Stimulated activated CD8-positive, alpha-beta memory T cell treated with anti-CD3 and anti-CD28 coated beads, Interleukin-7, amount 100 ng/mL, for 24 hours (primary cell): Measurements from ENCODE around the gene CFAP126.
"Not testable (repeated sequence)": the region's sequence is repeated elsewhere in the genome, so short reads cannot be mapped to it uniquely, and the experiment has no call there.

ENCODE experiments used
- DNase-seq: peaks from one replicate; pipeline ENCODE4 v3.0.0-alpha.2; 2020; ENCODE audit warnings: low read depth

The CFAP126 gene

DNA sequence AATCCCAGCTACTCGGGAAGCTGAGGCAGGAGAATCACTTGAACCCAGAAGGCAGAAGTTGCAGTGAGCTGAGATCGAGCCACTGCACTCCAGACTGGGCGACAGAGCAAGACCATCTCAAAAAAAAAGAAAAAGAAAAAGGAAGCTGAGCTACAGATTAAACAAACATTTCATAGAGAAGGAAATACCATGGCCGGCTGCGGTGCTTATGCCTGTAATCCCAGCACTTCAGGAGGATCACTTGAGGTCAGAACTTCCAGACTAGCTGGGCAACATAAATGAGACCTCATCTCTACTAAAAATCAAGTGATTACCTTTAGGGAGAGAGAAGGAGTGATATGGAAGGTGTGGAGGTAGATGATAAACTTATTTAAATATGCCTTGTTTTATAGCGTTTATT, 14.0 kb upstream of the CFAP126 start:
- no peak for DNase-seq

DNA sequence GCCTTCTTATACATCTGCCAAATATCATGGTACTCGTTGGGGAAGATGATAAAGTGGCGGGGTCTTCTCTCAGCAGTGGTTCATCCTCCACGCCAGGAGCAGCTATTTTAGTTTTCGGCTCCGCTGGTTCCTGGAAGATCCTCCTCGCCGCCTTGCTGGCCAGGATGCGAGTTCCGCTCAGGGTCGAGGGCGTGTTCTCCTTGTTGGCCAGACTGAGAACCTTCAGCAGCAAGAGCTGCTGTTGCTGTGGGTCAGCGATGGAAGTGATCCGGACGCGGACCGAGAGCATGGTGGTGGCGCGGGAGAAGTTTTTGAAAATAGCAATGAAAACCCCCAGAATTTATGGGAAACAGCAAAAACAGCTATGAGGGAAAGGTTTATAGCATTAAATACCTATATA, 11.4 kb upstream of the CFAP126 start:
- no peak for DNase-seq

DNA sequence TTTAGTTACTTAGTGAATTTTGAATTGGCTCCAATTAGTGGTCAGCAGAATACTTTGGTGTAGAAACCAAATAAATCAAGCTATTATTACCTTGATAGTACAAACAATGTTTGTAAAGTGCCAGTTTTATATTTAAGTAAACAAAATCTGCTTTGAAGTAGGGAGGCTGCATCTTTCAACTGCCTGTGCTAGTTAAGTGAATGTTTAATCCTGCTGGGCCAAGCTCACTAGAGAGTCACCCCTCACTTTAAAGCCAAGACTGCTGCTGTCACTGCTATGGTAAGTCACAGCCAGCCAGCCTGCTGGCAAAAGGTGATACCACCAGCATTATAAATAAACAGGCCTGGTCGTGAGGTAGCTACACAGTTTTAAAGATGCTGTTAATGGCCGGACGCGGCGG, 10.3 kb upstream of the CFAP126 start:
- no peak for DNase-seq

DNA sequence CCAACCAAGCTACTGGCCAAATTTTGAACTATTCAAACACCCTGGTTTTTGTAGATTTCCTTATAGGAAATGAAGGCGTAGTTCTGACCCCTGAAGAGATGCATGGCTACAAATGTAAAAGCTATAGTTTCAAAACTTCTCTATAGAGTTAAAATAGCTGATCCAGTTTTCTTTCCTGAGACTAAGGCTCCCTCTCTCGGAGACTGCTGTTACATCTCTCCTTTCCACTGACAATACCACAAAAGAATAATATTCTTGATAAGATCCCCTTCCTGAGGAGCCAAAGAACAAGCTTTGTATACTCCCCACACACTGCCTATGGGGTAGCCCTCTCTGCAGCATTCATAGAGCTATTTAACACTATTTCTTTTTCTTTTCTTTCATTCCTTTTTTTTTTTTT, 6.7 kb upstream of the CFAP126 start:
- DNase-seq, result no peak

DNA sequence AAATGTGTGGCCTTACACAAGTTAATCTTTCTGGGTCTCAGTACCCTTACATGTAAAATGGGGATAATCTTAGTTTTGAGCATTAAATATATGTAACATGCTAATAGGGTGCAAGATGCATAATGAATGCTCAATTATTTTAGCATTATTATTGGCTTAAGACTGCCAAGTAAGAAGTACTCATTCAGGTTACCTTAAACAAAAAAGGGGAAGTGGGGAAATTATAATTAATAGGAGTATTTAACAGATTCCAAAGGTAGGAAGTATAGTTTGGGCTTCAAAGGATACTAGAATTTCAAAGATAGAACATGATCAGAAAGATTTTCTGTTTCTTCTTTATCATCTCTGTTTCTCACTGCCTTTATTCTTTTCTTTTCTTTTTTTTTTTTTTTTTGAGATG, 5.8 kb upstream of the CFAP126 start:
- no peak for DNase-seq

DNA sequence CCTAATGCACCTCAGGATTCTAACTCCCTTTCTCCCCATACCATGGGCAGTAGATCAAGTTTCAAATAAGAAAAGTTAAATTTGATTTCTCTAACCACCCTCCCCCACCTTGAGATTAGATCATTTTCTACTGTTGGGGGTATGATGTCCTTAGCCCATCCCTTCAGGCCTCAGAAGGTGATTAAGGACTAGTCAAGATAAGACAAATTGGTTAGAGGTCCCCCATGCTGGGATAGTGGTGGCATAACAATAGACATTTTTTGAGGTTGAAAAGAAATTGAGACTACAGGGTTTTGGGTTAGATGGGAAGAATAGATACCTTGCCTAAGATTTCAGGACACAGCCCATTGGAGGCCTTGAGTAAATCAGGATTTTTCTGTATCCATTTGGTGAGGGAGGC, 2.5 kb downstream of the CFAP126 start:
- no peak for DNase-seq

DNA sequence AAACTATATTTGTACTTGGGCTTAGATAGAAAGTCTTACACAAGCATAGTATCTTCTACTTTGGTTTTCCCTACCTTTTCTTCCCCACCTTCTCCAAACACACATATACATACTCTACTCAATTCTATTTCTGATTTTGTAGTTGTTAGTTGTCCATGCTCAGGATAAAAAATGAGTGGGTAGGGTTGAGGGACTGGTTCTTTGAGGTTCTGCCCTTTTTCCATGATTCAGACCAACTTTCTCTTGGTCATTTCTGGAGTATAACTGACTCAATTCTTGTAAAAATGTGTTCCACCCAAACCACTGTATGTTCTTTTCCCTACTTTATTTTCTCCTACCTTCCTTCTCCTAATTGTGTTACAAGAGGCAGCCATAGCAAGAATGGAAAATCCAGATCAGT, 3.3 kb downstream of the CFAP126 start:
- no peak for DNase-seq

DNA sequence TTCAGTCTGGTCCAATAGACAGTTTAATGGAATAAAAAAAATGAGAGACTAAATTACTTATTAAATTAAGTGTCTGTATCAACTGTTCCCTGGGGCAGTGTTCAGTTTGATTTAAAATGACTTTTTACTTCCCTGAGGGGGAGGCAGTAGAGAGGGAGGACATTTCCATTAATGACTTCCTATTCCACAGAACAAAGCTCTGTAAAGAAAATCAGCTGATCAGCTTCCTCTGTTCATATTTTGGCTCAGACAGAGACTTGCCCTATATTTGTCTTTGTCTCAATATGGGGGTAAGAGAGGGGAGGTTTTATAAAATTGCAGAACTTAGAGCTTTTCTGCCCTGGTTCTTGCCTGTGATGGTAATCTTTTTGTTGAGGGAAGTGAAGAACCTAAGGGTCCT, 8.4 kb downstream of the CFAP126 start:
- no peak for DNase-seq

DNA sequence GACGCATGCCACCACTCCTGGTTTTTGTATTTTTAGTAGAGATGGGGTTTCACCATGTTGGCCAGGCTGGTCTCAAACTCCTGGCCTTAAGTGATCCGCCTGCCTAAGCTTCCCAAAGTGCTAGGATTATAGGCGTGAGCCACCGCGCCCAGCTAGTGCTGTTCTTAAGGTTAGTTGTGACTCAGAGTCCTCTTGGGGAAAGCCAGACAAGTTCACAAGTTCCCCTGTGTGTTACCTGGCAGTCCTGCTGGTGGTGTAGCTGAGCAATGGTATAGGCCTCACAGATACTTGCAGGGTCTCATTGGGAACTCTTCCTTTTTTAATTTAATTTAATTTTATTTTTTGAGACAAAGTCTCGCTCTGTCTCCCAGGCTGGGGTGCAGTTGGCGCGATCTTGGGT, 10.6 kb downstream of the CFAP126 start:
- DNase-seq, result no peak

DNA sequence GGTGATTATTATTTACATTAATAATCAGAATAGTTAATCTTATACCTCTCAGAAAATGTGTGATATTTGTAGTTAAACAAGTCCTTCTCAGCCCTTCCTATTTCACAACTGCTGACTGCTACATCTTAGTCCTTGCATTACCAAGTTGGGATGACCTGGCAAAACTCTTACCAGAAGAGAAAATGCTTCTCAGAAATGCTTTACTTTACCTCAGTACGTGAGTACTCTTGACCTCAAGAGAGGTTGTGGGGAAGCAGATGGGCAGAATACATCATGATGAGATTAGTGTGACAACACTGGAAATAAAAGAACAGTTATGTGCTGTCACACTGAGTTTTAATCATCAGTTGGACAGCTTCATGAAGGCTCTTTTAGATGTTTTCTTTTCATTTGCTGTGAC, 16.2 kb downstream of the CFAP126 start:
- no peak for DNase-seq

DNA sequence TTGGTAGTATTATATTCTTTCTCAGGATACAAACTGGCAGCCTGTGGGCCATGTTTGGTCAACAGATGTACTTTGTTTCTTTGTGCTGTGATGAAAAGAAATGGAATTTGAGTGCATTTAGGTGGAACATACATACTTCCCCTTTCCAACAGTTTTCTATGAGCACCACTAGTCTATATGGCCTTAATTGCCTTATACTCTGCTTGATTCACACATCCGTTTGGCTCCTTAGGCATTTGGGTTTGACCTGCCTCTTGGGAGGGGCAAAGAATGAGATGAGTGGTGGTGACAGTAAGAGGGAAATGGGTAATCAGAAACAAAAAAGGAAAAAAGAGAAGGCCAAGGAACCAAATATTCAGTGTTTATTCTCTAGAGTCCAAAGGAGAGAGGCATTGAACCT, 17.0 kb downstream of the CFAP126 start:
- DNase-seq, result no peak

DNA sequence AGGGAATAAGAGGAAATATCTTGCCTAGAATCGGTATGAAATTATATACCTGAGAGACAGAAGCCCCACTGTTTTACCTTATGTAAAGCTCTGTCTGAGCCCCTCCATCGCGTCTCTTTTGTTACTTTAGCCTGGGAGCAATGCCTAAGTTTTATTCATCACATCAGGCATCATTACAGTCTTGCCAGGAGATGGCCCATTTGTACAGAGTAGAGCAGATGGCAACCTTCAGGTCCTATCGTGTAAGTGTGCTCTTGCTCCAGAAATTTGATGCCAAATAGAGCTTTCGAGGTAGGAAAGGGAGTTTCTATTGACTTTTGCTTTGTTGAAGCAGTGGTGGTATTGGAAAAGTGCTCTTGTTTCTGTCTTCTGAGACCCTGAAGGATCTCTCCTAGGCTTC, 24.9 kb downstream of the CFAP126 start:
- no peak for DNase-seq

DNA sequence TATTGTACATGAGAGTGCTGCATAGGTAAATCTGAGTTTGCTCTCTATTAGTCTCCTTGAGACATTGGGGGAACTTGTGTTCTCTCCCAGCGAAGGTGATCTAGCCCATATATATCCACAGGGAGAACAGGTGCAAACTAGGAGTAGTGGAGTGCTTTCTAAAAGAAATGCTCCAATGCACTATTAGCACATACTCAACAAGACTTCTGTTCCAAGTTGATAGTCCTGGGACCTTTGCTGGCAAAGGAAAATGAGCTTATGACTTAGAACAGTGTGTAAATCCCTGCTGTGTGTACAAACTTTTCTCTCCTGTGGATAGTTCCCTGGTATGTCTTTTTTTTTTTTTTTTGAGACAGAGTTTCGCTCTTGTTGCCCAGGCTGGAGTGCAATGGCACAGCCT, 25.5 kb downstream of the CFAP126 start:
- DNase-seq, result no peak

DNA sequence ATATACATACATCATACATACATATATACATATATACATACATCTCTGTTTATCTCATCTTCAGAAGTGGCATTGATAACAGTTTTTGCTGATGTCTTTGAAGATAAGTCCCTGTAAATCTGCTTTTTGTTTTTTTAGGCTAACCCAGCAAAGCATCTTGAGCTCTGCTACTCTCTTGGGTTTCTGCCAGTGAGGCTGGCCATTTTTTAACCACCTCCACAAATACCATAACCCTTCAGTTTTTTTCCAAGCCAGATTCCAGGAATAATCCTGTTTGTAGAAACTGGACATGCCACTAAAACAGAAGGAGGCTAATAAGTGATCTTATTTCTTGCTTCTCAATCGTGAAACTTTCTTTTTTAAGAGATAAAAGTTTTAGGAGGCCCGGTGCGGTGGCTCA, 31.9 kb downstream of the CFAP126 start:
- DNase-seq, result no peak

DNA sequence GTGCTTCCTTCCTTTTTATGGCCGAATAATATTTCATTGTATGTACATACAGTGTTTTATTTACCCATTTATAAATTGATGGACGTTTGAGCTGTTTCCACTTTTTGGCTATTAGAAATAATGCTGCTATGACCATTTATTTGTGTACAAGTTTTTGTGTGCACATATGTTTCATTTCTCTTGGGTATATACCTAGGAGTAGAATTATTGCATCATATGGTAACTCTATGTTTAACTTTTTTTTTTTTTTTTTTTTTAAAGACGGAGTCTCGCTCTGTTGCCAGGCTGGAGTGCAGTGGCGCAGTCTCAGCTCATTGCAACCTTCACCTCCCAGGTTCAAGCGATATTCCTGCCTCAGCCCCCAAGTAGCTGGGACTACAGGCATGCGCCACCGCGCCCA, 34.5 kb downstream of the CFAP126 start:
- no peak for DNase-seq

DNA sequence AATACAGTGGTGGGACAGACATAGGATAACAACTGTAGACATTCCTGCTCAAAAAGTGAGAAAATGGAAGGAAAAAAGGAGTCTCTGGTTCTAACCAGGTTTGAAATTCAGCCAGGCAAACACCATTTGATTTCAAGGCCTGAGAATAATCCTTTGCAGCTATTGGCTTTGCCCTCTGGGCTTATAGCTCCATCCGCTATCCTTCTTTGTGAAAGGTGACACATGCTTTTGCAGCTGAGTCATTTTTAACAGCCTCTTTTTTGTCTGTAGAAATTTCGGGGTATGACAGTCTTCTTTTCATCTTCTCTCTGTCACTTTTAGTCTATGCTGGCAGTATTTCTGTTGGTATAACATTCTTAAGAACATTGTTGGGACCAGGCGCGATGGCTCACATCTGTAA, 37.3 kb downstream of the CFAP126 start:
- DNase-seq, result no peak

DNA sequence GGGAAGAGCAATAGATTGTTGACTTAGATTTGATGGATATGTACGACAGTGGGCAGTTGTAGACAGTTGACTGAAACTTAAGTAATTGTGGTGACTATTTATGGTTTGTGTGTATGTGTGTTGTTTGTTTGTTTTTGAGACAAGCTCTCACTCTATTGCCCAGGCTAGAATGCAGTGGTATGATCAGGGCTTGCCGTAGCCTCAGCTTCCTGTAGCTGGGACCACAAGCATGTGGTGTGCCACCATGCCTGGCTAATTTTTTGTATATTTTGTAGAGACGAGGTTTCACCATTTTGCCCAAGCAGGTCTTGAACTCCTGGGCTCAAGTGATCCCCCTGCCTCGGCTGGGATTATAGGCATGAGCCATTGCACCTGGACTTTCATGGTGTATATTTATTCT, 43.7 kb downstream of the CFAP126 start:
- no peak for DNase-seq

DNA sequence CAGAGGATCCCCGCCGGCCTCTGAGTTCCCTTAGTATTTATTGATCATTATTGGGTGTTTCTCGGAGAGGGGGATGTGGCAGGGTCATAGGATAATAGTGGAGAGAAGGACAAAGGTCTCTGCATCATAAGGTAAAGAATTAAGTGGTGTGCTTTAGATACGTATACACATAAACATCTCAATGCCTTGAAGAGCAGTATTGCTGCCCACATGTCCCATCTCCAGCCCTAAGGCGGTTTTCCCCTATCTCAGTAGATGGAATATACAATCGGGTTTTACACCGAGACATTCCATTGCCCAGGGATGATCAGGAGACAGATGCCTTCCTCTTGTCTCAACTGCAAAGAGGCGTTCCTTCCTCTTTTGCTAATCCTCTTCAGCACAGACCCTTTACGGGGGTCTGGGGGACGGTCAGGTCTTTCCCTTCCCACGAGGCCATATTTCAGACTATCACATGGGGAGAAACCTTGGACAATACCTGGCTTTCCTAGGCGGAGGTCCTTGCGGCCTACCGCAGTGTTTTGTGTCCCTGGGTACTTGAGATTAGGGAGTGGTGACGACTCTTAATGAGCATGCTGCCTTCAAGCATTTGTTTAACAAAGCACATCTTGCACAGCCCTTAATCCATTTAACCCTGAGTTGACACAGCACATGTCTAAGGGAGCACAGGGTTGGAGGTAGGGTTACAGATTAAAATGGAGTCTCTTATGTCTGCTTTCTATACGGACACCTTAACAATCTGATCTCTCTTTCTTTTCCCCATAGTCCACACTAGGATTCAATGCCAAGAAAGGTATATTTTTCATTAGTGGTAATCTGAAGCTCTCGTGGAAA, 51.6 kb downstream of the CFAP126 start:
- not testable (repeated sequence) for DNase-seq
